Prostate gland (tissue), 2 donors: ENCODE measurements around the gene GP9.

Experiments
- CTCF ChIP-seq, 4 experiments: fragments of 200-600 bp in 2 of 4; fragments of 450-650 bp in 2 of 4; sonication (generic) in 2 of 4; IDR thresholded peaks; 1 replicate in 3 of 4; 2 replicates in 1 of 4; pipeline ENCODE4 v1.5.1; 2016 to 2019; ENCODE audit warnings: antibody characterized with exemption in 4 of 4, mild to moderate bottlenecking in 2 of 4, moderate library complexity in 2 of 4
- POLR2AphosphoS5 ChIP-seq: sonication (generic); formaldehyde crosslinking; IDR thresholded peaks from one replicate; pipeline ENCODE4 v1.6.1; 2017; ENCODE audit warnings: antibody characterized with exemption

- TF ChIP-seq CTCF (IDR thresholded peaks at IDR 0.05) = no peak
- no peak for TF ChIP-seq POLR2AphosphoS5
Observed at GRCh38 chr3:129051871-129052340, 8.7 kb upstream of the GP9 start.
